WTC11 (cell line): ENCODE data around the gene CABLES1. TPM values are rescaled to one million over a fixed set of nuclear protein-coding genes. Genes with fewer than 3 reads are reported as not detected.

Source experiments
- ATAC-seq: fragments of 200-7000 bp; cut with Tn5 transposase; 2 replicates; pipeline ENCODE4 v1.10.0; 2021; ENCODE audit warnings: mild to moderate bottlenecking, moderate library complexity
- CTCF ChIA-PET: fragments of 300-600 bp; sonication (Branson Sonifier 250); formaldehyde crosslinking; loops from one replicate; lab custom pipeline; 2021; ENCODE audit warnings: antibody characterized with exemption; lab: Charles Lee
- POLR2A ChIA-PET: fragments of 350-600 bp; sonication (Branson Sonifier 250); formaldehyde crosslinking; loops from one replicate; lab custom pipeline; 2021; ENCODE audit warnings: antibody characterized with exemption; lab: Charles Lee
- DNase-seq: peaks from one replicate; pipeline ENCODE4 v3.0.0; 2021; ENCODE audit warnings: low spot score
- H3K27ac Mint-ChIP-seq: 2 replicates; pipeline ENCODE4 v1.8.0; 2021; ENCODE audit warnings: mixed read lengths
- H3K27me3 Mint-ChIP-seq: 2 replicates; pipeline ENCODE4 v1.8.0; 2021; ENCODE audit warnings: low read depth, mild to moderate bottlenecking, moderate library complexity, mixed read lengths
- H3K36me3 Mint-ChIP-seq: 2 replicates; pipeline ENCODE4 v1.8.0; 2021; ENCODE audit warnings: mixed read lengths
- H3K4me1 Mint-ChIP-seq: 2 replicates; pipeline ENCODE4 v1.8.0; 2022; ENCODE audit warnings: mixed read lengths
- H3K4me3 Mint-ChIP-seq: 2 replicates; pipeline ENCODE4 v1.8.0; 2021; ENCODE audit warnings: mild to moderate bottlenecking, moderate library complexity, mixed read lengths
- H3K9me3 Mint-ChIP-seq: 2 replicates; pipeline ENCODE4 v1.8.0; 2021; ENCODE audit warnings: mixed read lengths
- AFF4 ChIP-seq: sonication (generic); formaldehyde crosslinking; IDR thresholded peaks from 2 replicates; pipeline ENCODE4 v1.8.1; 2023; ENCODE audit warnings: mild to moderate bottlenecking, missing genetic modification reagents, borderline replicate concordance
- ATF1 ChIP-seq: sonication (generic); formaldehyde crosslinking; IDR thresholded peaks from 2 replicates; pipeline ENCODE4 v1.8.1; 2023; ENCODE audit warnings: mild to moderate bottlenecking, moderate library complexity, missing genetic modification reagents
- E2F1 ChIP-seq: sonication (generic); formaldehyde crosslinking; IDR thresholded peaks from 2 replicates; pipeline ENCODE4 v1.8.0; 2022; ENCODE audit warnings: mild to moderate bottlenecking, missing genetic modification reagents
- ERG ChIP-seq: fragments of 250-450 bp; sonication (Bioruptor Pico); IDR thresholded peaks from 2 replicates; pipeline ENCODE4 v1.8.0; 2021; ENCODE audit warnings: mild to moderate bottlenecking
- HMGXB4 ChIP-seq: sonication (generic); formaldehyde crosslinking; IDR thresholded peaks from 2 replicates; pipeline ENCODE4 v1.8.1; 2023; ENCODE audit warnings: mild to moderate bottlenecking, moderate library complexity, missing genetic modification reagents
- JAZF1 ChIP-seq: fragments of 250-450 bp; sonication (Bioruptor Pico); IDR thresholded peaks from 2 replicates; pipeline ENCODE4 v1.9.0; 2021; ENCODE audit warnings: moderate library complexity, mild to moderate bottlenecking, inconsistent platforms
- NFATC4 ChIP-seq: fragments of 250-450 bp; sonication (Bioruptor Pico); IDR thresholded peaks from 2 replicates; pipeline ENCODE4 v1.9.0; 2021; ENCODE audit warnings: mild to moderate bottlenecking
- NR1H2 ChIP-seq: sonication (generic); formaldehyde crosslinking; IDR thresholded peaks from 2 replicates; pipeline ENCODE4 v1.9.0; 2021; ENCODE audit warnings: mild to moderate bottlenecking, moderate library complexity, missing genetic modification reagents
- RORB ChIP-seq: fragments of 250-450 bp; sonication (Bioruptor Pico); IDR thresholded peaks from 2 replicates; pipeline ENCODE4 v1.9.0; 2021; ENCODE audit warnings: mild to moderate bottlenecking
- SP1 ChIP-seq: sonication (generic); formaldehyde crosslinking; conservative IDR thresholded peaks from 2 replicates; pipeline ENCODE4 v1.8.1; 2022; ENCODE audit warnings: missing genetic modification reagents
- TCF7 ChIP-seq: sonication (generic); formaldehyde crosslinking; IDR thresholded peaks from 2 replicates; pipeline ENCODE4 v1.8.0; 2022; ENCODE audit warnings: mild to moderate bottlenecking, low read depth, missing genetic modification reagents, moderate library complexity
- TEAD1 ChIP-seq: sonication (generic); formaldehyde crosslinking; IDR thresholded peaks from 2 replicates; pipeline ENCODE4 v1.8.0; 2022; ENCODE audit warnings: mild to moderate bottlenecking, missing genetic modification reagents
- ZBTB21 ChIP-seq: sonication (generic); formaldehyde crosslinking; IDR thresholded peaks from 2 replicates; pipeline ENCODE4 v1.8.1; 2023; ENCODE audit warnings: mild to moderate bottlenecking, missing genetic modification reagents, borderline replicate concordance
- ZBTB43 ChIP-seq: sonication (generic); formaldehyde crosslinking; IDR thresholded peaks from 2 replicates; pipeline ENCODE4 v1.8.1; 2023; ENCODE audit warnings: mild to moderate bottlenecking, missing genetic modification reagents
- ZNF121 ChIP-seq: sonication (generic); formaldehyde crosslinking; IDR thresholded peaks from 2 replicates; pipeline ENCODE4 v1.8.0; 2023; ENCODE audit warnings: missing genetic modification reagents
- ZNF138 ChIP-seq: sonication (generic); formaldehyde crosslinking; conservative IDR thresholded peaks from 2 replicates; pipeline ENCODE4 v1.8.1; 2022; ENCODE audit warnings: mild to moderate bottlenecking, moderate library complexity, missing genetic modification reagents
- ZNF232 ChIP-seq: sonication (generic); formaldehyde crosslinking; IDR thresholded peaks from 2 replicates; pipeline ENCODE4 v1.8.0; 2022; ENCODE audit warnings: mild to moderate bottlenecking, missing genetic modification reagents
- ZNF263 ChIP-seq: sonication (generic); formaldehyde crosslinking; IDR thresholded peaks from 2 replicates; pipeline ENCODE4 v1.8.1; 2022; ENCODE audit warnings: low read depth, mild to moderate bottlenecking, moderate library complexity, missing genetic modification reagents
- ZNF425 ChIP-seq: fragments of 250-450 bp; sonication (Bioruptor Pico); conservative IDR thresholded peaks from 2 replicates; pipeline ENCODE4 v1.9.0; 2021; ENCODE audit warnings: mild to moderate bottlenecking
- ZNF512 ChIP-seq: sonication (generic); formaldehyde crosslinking; IDR thresholded peaks from 2 replicates; pipeline ENCODE4 v1.8.1; 2022; ENCODE audit warnings: missing genetic modification reagents, borderline replicate concordance
- total RNA-seq: library from RNA; stranded (reverse); gene quantifications from 3 replicates; pipeline ENCODE4 v1.2.3, GENCODE V29; 2021

Gene CABLES1
- total RNA-seq, 1 experiment from 2014 or later, result 17.0 TPM

- TF ChIP-seq RORB (CRISPR knock-in tag) (no peak), ZNF263 (CRISPR knock-in tag) (no peak), TCF7 (CRISPR knock-in tag) (no peak), ZBTB21 (CRISPR knock-in tag) (no peak), ZNF121 (CRISPR knock-in tag) (no peak)
These were observed 32.6 kb upstream of the CABLES1 start (continued) for GRCh38 chr18:23102493-23103261.

- POLR2A ChIA-PET, result no interaction called here
- Mint-ChIP-seq H3K4me1 (peaks cover 14% of the 10 kb centered on the region; the same call in 1 of the 2 replicates), H3K27me3 (no peaks in the 10 kb centered on the region), H3K27ac (no peak overlapping the region), H3K9me3 (no peaks in the 10 kb centered on the region), H3K36me3 (no peaks in the 10 kb centered on the region), H3K4me3 (no peak overlapping the region)
- CTCF ChIA-PET, result interaction anchor here (1.2 to 1.8 kb wide), 2 partner anchors 12 to 104 kb away, joined by 3 to 5 read pairs; no protein-coding TSS in a partner anchor
- ATAC-seq, result no peak; the same call in 1 of the 2 replicates
- TF ChIP-seq NFATC4 (CRISPR knock-in tag) (no peak), NR1H2 (CRISPR knock-in tag) (no peak), ZNF138 (CRISPR knock-in tag) (no peak), ERG (CRISPR knock-in tag) (no peak), SP1 (no peak), TEAD1 (CRISPR knock-in tag) (no peak), JAZF1 (CRISPR knock-in tag) (no peak), ZNF425 (no peak)
- DNase-seq, result no peak
These were observed 31.8 kb upstream of the CABLES1 start for GRCh38 chr18:23103449-23103848.

GRCh38 chr18:23105030-23105429 lies 30.3 kb upstream of the CABLES1 start:
- ChIA-PET CTCF (no interaction called here), POLR2A (no interaction called here)
- Mint-ChIP-seq H3K4me3 (no peak overlapping the region), H3K27me3 (no peaks in the 10 kb centered on the region), H3K4me1 (peaks cover 14% of the 10 kb centered on the region; the same call in 1 of the 2 replicates), H3K36me3 (no peaks in the 10 kb centered on the region), H3K9me3 (no peaks in the 10 kb centered on the region), H3K27ac (no peak overlapping the region)
- DNase-seq (no peak), ATAC-seq (no peak)
- TF ChIP-seq AFF4 (CRISPR knock-in tag) (no peak), NR1H2 (CRISPR knock-in tag) (no peak), ZNF512 (CRISPR knock-in tag) (no peak), ZBTB43 (CRISPR knock-in tag) (no peak), ZNF232 (no peak), SP1 (no peak), HMGXB4 (CRISPR knock-in tag) (no peak), E2F1 (no peak), ATF1 (CRISPR knock-in tag) (no peak)
